Measurements from ENCODE around the gene MYH4. TPM values are rescaled to one million over a fixed set of nuclear protein-coding genes. Genes with fewer than 3 reads are reported as not detected.

The MYH4 gene
- total RNA-seq, 2 experiments from 2014 or later = not detected

GRCh38 chr17:10463402-10463801 is 6.0 kb downstream of the MYH4 start:
- intact Hi-C loops (cut with micrococcal nuclease; ENCODE audit: unreplicated experiment) = no loop called here
- no peaks in the 10 kb centered on the region for H3K4me1 ChIP-seq (ENCODE audit: insufficient read depth, low read length, poor library complexity, severe bottlenecking)
- H4K20me1 ChIP-seq (ENCODE audit: insufficient read depth, low read length) = no peaks in the 10 kb centered on the region
- no peaks in the 10 kb centered on the region for H3K9me3 ChIP-seq (ENCODE audit: low read length)
- TF ChIP-seq EZH2phosphoT487 (IDR thresholded peaks at IDR 0.05; ENCODE audit: borderline replicate concordance, low read depth, low read length) (no peak), CTCF (conservative IDR thresholded peaks at IDR 0.05; ENCODE audit: low read length) (peak; percentile 25; the same call in 1 of the 2 replicates)
- no peak overlapping the region for H3K4me2 ChIP-seq (ENCODE audit: low read length)
- H3K4me3 ChIP-seq (ENCODE audit: low read depth, low read length, poor library complexity, severe bottlenecking) = no peak overlapping the region
- CTCF ChIA-PET (ENCODE audit: unreplicated experiment) = no interaction called here
- no peaks in the 10 kb centered on the region for H3K9me2 ChIP-seq (ENCODE audit: insufficient read depth, low read length)
- POLR2A ChIA-PET = interaction anchor here (1.5 kb wide), 1 partner anchor 10 kb away, joined by 3 read pairs; no protein-coding TSS in a partner anchor
- H3K36me3 ChIP-seq (ENCODE audit: insufficient read depth, low read length) = no peaks in the 10 kb centered on the region
- peak; percentile 0 for DNase-seq (ENCODE audit: low spot score)
- no peak overlapping the region for H2AFZ ChIP-seq (ENCODE audit: low read length)
- no TSS peak for BruUV-seq (replicated peaks)
- H3K27ac ChIP-seq (ENCODE audit: low read depth, low read length, poor library complexity, severe bottlenecking) = no peak overlapping the region
- H3K79me2 ChIP-seq (ENCODE audit: insufficient read depth, low read depth, low read length) = no peaks in the 10 kb centered on the region

- CTCF ChIA-PET (ENCODE audit: unreplicated experiment) = no interaction called here
- H3K79me2 ChIP-seq (ENCODE audit: insufficient read depth, low read depth, low read length) = no peaks in the 10 kb centered on the region
- no peaks in the 10 kb centered on the region for H3K9me2 ChIP-seq (ENCODE audit: insufficient read depth, low read length)
- no peaks in the 10 kb centered on the region for H4K20me1 ChIP-seq (ENCODE audit: insufficient read depth, low read length)
- H3K4me2 ChIP-seq (ENCODE audit: low read length) = no peak overlapping the region
- H3K4me3 ChIP-seq (ENCODE audit: low read depth, low read length, poor library complexity, severe bottlenecking) = no peak overlapping the region
- POLR2A ChIA-PET = interaction anchor here (0.6 kb wide), 1 partner anchor 539 kb away, joined by 4 read pairs; no protein-coding TSS in a partner anchor
- no peaks in the 10 kb centered on the region for H3K36me3 ChIP-seq (ENCODE audit: insufficient read depth, low read length)
- no peak for TF ChIP-seq CTCF (conservative IDR thresholded peaks at IDR 0.05; ENCODE audit: low read length)
- no peak for TF ChIP-seq EZH2phosphoT487 (IDR thresholded peaks at IDR 0.05; ENCODE audit: borderline replicate concordance, low read depth, low read length)
- no TSS peak for BruUV-seq (replicated peaks)
- H3K9me3 ChIP-seq (ENCODE audit: low read length) = no peaks in the 10 kb centered on the region
- no peak for DNase-seq (ENCODE audit: low spot score)
- intact Hi-C loops (cut with micrococcal nuclease; ENCODE audit: unreplicated experiment) = no loop called here
- no peak overlapping the region for H3K27ac ChIP-seq (ENCODE audit: low read depth, low read length, poor library complexity, severe bottlenecking)
- no peak overlapping the region for H2AFZ ChIP-seq (ENCODE audit: low read length)
- H3K4me1 ChIP-seq (ENCODE audit: insufficient read depth, low read length, poor library complexity, severe bottlenecking) = no peaks in the 10 kb centered on the region
These were observed 9.3 kb downstream of the MYH4 start for GRCh38 chr17:10460062-10460461.

GRCh38 chr17:10458701-10459100 is 10.7 kb downstream of the MYH4 start:
- Histone ChIP-seq H2AFZ (ENCODE audit: low read length) (no peak overlapping the region), H3K4me3 (ENCODE audit: low read depth, low read length, poor library complexity, severe bottlenecking) (no peak overlapping the region), H4K20me1 (ENCODE audit: insufficient read depth, low read length) (no peaks in the 10 kb centered on the region), H3K79me2 (ENCODE audit: insufficient read depth, low read depth, low read length) (no peaks in the 10 kb centered on the region), H3K9me3 (ENCODE audit: low read length) (no peaks in the 10 kb centered on the region), H3K4me2 (ENCODE audit: low read length) (no peak overlapping the region), H3K9me2 (ENCODE audit: insufficient read depth, low read length) (no peaks in the 10 kb centered on the region), H3K4me1 (ENCODE audit: insufficient read depth, low read length, poor library complexity, severe bottlenecking) (no peaks in the 10 kb centered on the region), H3K27ac (ENCODE audit: low read depth, low read length, poor library complexity, severe bottlenecking) (no peak overlapping the region), H3K36me3 (ENCODE audit: insufficient read depth, low read length) (no peaks in the 10 kb centered on the region)
- ChIA-PET CTCF (ENCODE audit: unreplicated experiment) (no interaction called here), POLR2A (no interaction called here)
- TF ChIP-seq CTCF (conservative IDR thresholded peaks at IDR 0.05; ENCODE audit: low read length) (no peak), EZH2phosphoT487 (IDR thresholded peaks at IDR 0.05; ENCODE audit: borderline replicate concordance, low read depth, low read length) (no peak)
- BruUV-seq (replicated peaks) = no TSS peak
- DNase-seq (ENCODE audit: low spot score) = no peak
- intact Hi-C loops (cut with micrococcal nuclease; ENCODE audit: unreplicated experiment) = no loop called here
